Natural killer cell (primary cell): ENCODE data around the gene IL1RAPL1. TPM values are rescaled to one million over a fixed set of nuclear protein-coding genes. Genes with fewer than 3 reads are reported as not detected.

ENCODE experiments used
- ATAC-seq, 3 donors: fragments of 150-1000 bp in 2 of 3; fragments of 200-7000 bp in 1 of 3; cut with Tn5 transposase; 1 replicate in 1 of 3; 2 replicates in 2 of 3; pipeline ENCODE4 v1.10.0; 2021; ENCODE audit warnings: mild to moderate bottlenecking in 2 of 3, moderate library complexity in 2 of 3
- DNase-seq, 2 donors: peaks; one replicate each; pipeline versions ENCODE4 v3.0.0 to v3.0.0-alpha.2; 2013 to 2021; ENCODE audit warnings: mixed read lengths in 1 of 2
- H3K27ac ChIP-seq: one replicate; pipeline ENCODE4 v1.5.1; 2013; ENCODE audit warnings: mild to moderate bottlenecking, low read length
- H3K27me3 ChIP-seq: one replicate; pipeline ENCODE4 v1.6.1; 2013; ENCODE audit warnings: low read length; ENCODE audit not compliant: control insufficient read depth, insufficient read depth
- H3K36me3 ChIP-seq: one replicate; pipeline ENCODE4 v1.6.1; 2013; ENCODE audit warnings: low read length; ENCODE audit not compliant: control insufficient read depth, insufficient read depth
- H3K4me1 ChIP-seq: one replicate; pipeline ENCODE4 v1.6.1; 2013; ENCODE audit warnings: low read length; ENCODE audit not compliant: control insufficient read depth, insufficient read depth
- H3K4me3 ChIP-seq: one replicate; pipeline ENCODE4 v1.5.1; 2013; ENCODE audit warnings: low read length
- H3K9me3 ChIP-seq: one replicate; pipeline ENCODE4 v1.6.1; 2013; ENCODE audit warnings: low read length; ENCODE audit not compliant: control insufficient read depth, insufficient read depth
- H3K27ac Mint-ChIP-seq, 2 donors: one replicate each; pipeline ENCODE4 v1.8.0; 2022; ENCODE audit warnings: mild to moderate bottlenecking in 2 of 2, mixed read lengths in 2 of 2, moderate library complexity in 1 of 2
- H3K27me3 Mint-ChIP-seq, 2 donors: one replicate each; pipeline ENCODE4 v1.8.0; 2022; ENCODE audit warnings: low read depth in 2 of 2, mixed read lengths in 2 of 2
- H3K36me3 Mint-ChIP-seq: one replicate; pipeline ENCODE4 v1.8.0; 2022; ENCODE audit warnings: mixed read lengths
- H3K4me1 Mint-ChIP-seq, 2 donors: one replicate each; pipeline ENCODE4 v1.8.0; 2022; ENCODE audit warnings: mixed read lengths in 2 of 2
- H3K4me3 Mint-ChIP-seq: one replicate; pipeline ENCODE4 v1.8.0; 2022; ENCODE audit warnings: mild to moderate bottlenecking, moderate library complexity, mixed read lengths
- H3K9me3 Mint-ChIP-seq, 2 donors: one replicate each; pipeline ENCODE4 v1.8.0; 2022; ENCODE audit warnings: mixed read lengths in 2 of 2
- CTCF ChIP-seq: fragments of 200-600 bp; IDR thresholded peaks from one replicate; pipeline ENCODE4 v1.8.0; 2022; ENCODE audit warnings: antibody characterized with exemption
- WGBS: methylation state at CpG from one replicate; pipeline ENCODE4 v1.1.7; 2013; ENCODE audit warnings: missing lambda C conversion rate; ENCODE audit not compliant: insufficient coverage; 5-methylcytosine and 5-hydroxymethylcytosine counted together
- intact Hi-C: fragments of 100-400 bp; cut with micrococcal nuclease; formaldehyde crosslinking; loops from one replicate; pipeline ENCODE4 v1.14.2; 2022
- total RNA-seq, 4 donors: library from RNA; stranded (reverse); fragments of 120-200 nt in 1 of 4; gene quantifications; one replicate each; pipeline versions ENCODE4 v1.2.3 to v1.2.4, GENCODE V29; 2013 to 2022

Gene IL1RAPL1
- total RNA-seq, 3 donors from 2014 or later (not counting 1 experiment from before 2014, with no cell fraction given): not detected

GRCh38 chrX:28584025-28584424, 3.2 kb upstream of the IL1RAPL1 start:
- H3K27me3 ChIP-seq: no peaks in the 10 kb centered on the region
- no peak for DNase-seq
- Mint-ChIP-seq H3K9me3 (peaks cover 0 to 3% of the 10 kb centered on the region in 2 donors), H3K36me3 (no peaks in the 10 kb centered on the region), H3K4me1 (no peaks in the 10 kb centered on the region), H3K4me3 (no peak overlapping the region), H3K27ac (no peak overlapping the region), H3K27me3 (no peaks in the 10 kb centered on the region)
- H3K4me1 ChIP-seq: no peaks in the 10 kb centered on the region
- ATAC-seq: no peak
- intact Hi-C loops: no loop called here
- no peak overlapping the region for H3K4me3 ChIP-seq
- H3K27ac ChIP-seq: no peak overlapping the region
- no peaks in the 10 kb centered on the region for H3K36me3 ChIP-seq
- TF ChIP-seq CTCF: no peak
- H3K9me3 ChIP-seq: no peaks in the 10 kb centered on the region

GRCh38 chrX:28585767-28586166, 1.5 kb upstream of the IL1RAPL1 start:
- H3K4me1 ChIP-seq: no peaks in the 10 kb centered on the region
- H3K27me3 ChIP-seq: no peaks in the 10 kb centered on the region
- H3K36me3 Mint-ChIP-seq: no peaks in the 10 kb centered on the region
- H3K9me3 ChIP-seq: no peaks in the 10 kb centered on the region
- peaks cover 0 to 3% of the 10 kb centered on the region in 2 donors for H3K9me3 Mint-ChIP-seq
- ATAC-seq: no peak
- WGBS: 29% methylated on average over 9 of the region's 10 CpGs
- H3K4me3 Mint-ChIP-seq: no peak overlapping the region
- H3K4me1 Mint-ChIP-seq: no peaks in the 10 kb centered on the region
- intact Hi-C loops: no loop called here
- H3K27ac ChIP-seq: no peak overlapping the region
- H3K27ac Mint-ChIP-seq: no peak overlapping the region
- H3K4me3 ChIP-seq: no peak overlapping the region
- no peaks in the 10 kb centered on the region for H3K27me3 Mint-ChIP-seq
- no peak for DNase-seq
- TF ChIP-seq CTCF: no peak
- no peaks in the 10 kb centered on the region for H3K36me3 ChIP-seq

GRCh38 chrX:28586286-28586685, 960 bp upstream of the IL1RAPL1 start:
- no peaks in the 10 kb centered on the region for H3K36me3 ChIP-seq

More at GRCh38 chrX:28586286-28586685, 960 bp upstream of the IL1RAPL1 start:
- no peaks in the 10 kb centered on the region for H3K4me1 Mint-ChIP-seq
- DNase-seq (no peak), ATAC-seq (no peak)
- Histone ChIP-seq H3K27ac (no peak overlapping the region), H3K27me3 (no peaks in the 10 kb centered on the region), H3K4me3 (no peak overlapping the region), H3K9me3 (no peaks in the 10 kb centered on the region), H3K4me1 (no peaks in the 10 kb centered on the region)
- no peaks in the 10 kb centered on the region for H3K27me3 Mint-ChIP-seq
- no peak overlapping the region for H3K27ac Mint-ChIP-seq
- 0% methylated on average over 3 of the region's 9 CpGs for WGBS
- H3K4me3 Mint-ChIP-seq: no peak overlapping the region
- no peak for TF ChIP-seq CTCF
- H3K36me3 Mint-ChIP-seq: no peaks in the 10 kb centered on the region
- peaks cover 0 to 3% of the 10 kb centered on the region in 2 donors for H3K9me3 Mint-ChIP-seq
- intact Hi-C loops: no loop called here
